Hepatocyte (in vitro differentiated cells): Measurements from ENCODE around the gene GABBR2.

Experiments used
- CTCF ChIP-seq: fragments of 200-600 bp; sonication (generic); IDR thresholded peaks from 2 replicates; pipeline ENCODE4 v1.5.1; 2016; ENCODE audit warnings: antibody characterized with exemption, mild to moderate bottlenecking; ENCODE audit not compliant: poor library complexity
- EZH2 ChIP-seq: fragments of 200-600 bp; sonication (generic); IDR thresholded peaks from 2 replicates; pipeline ENCODE4 v1.6.1; 2016; ENCODE audit warnings: antibody characterized with exemption, mild to moderate bottlenecking, borderline replicate concordance
- EZH2phosphoT487 ChIP-seq: fragments of 200-600 bp; sonication (generic); IDR thresholded peaks from one replicate; pipeline ENCODE4 v1.6.1; 2018; ENCODE audit warnings: antibody characterized with exemption, mild to moderate bottlenecking, low read depth, moderate library complexity; ENCODE audit not compliant: unreplicated experiment, severe bottlenecking

DNA sequence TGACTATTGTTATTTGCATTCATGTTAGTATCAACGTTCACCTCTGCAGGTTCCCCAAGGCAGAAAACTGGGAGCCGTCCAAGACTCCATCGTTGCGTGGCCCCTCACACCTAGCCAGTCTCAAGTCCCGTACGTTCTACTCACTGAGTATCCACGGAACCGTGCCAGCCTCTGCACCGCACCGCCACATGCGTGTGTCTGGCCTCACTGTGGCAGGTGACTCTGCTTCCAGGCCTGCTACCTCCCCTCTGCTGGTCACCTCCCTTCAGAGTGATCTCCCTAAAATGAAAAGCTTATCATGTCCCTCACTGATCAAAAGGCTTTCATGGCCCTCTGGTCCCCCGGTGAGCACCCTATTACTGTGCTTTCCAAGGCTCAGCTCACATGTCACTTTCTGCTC, 108.1 kb downstream of the GABBR2 start:
- TF ChIP-seq CTCF (no peak), EZH2phosphoT487 (no peak), EZH2 (no peak)
